Neural cell (in vitro differentiated cells): ENCODE data around the gene A4GALT.

Experiments used
- EP300 ChIP-seq: fragments of 450-650 bp; conservative IDR thresholded peaks from 2 replicates; pipeline ENCODE4 v1.6.1; 2014; ENCODE audit warnings: antibody characterized with exemption, mild to moderate bottlenecking, moderate library complexity; ENCODE audit not compliant: poor library complexity, severe bottlenecking
- EZH2 ChIP-seq: fragments of 200-600, 300-800 bp; shearing (Covaris generic), sonication (generic); IDR thresholded peaks from 2 replicates; pipeline ENCODE4 v1.6.1; 2014; ENCODE audit warnings: antibody characterized with exemption, low read length, borderline replicate concordance, mild to moderate bottlenecking; ENCODE audit not compliant: insufficient read depth, poor library complexity, severe bottlenecking
- POLR2AphosphoS5 ChIP-seq: IDR thresholded peaks from 2 replicates; pipeline ENCODE4 v1.6.1; 2012
- SMC3 ChIP-seq: fragments of 450-650 bp; conservative IDR thresholded peaks from 2 replicates; pipeline ENCODE4 v1.6.1; 2014; ENCODE audit warnings: antibody characterized with exemption, mild to moderate bottlenecking, moderate library complexity; ENCODE audit not compliant: poor library complexity
- TAF1 ChIP-seq: IDR thresholded peaks from 2 replicates; pipeline ENCODE4 v1.6.1; 2012; ENCODE audit warnings: low read depth
- TF ChIP-seq, protein P1 (sequence below): fragments of 450-650 bp; IDR thresholded peaks from 2 replicates; pipeline ENCODE4 v1.5.1; 2014; ENCODE audit warnings: antibody characterized with exemption, mild to moderate bottlenecking, moderate library complexity; ENCODE audit not compliant: poor library complexity, severe bottlenecking
- TF ChIP-seq, protein P2 (sequence below): IDR thresholded peaks from 2 replicates; pipeline ENCODE4 v1.6.1; 2012; ENCODE audit warnings: borderline replicate concordance

DNA sequence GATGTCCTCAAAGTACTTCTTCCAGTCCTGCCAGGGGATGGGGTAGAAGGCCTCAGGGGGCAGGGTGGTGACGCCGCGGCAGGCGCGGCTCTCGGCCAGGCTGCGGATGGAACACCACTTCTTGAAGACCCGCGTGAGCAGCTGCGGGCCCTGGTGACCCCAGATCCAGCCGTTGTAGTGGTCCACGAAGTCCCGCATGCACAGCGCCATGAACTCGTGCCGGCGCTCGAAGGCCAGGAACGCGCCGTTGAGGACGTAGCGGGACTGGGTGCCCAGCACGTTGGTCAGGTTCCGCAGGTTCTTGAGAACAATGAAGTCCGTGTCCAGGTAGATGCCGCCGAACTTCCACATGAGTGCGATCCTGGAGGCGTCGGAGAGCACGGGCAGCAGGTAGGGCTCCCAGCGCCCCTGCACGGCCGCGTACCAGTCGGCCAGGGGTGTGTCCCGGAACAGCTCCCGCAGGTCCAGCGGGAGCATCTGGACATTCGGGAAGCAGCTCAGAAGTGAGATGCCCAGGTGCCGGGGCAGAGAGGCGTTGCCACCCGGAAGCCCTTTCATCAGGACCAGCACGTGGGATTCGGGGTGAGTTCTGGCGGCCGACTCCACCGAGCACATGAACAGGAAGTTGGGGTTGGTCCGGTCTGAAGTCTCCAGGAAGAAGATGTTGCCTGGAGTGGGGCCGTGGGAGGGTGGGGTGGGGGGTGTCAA is 27.5 kb downstream of the A4GALT start:
- TF ChIP-seq, protein P1, sequence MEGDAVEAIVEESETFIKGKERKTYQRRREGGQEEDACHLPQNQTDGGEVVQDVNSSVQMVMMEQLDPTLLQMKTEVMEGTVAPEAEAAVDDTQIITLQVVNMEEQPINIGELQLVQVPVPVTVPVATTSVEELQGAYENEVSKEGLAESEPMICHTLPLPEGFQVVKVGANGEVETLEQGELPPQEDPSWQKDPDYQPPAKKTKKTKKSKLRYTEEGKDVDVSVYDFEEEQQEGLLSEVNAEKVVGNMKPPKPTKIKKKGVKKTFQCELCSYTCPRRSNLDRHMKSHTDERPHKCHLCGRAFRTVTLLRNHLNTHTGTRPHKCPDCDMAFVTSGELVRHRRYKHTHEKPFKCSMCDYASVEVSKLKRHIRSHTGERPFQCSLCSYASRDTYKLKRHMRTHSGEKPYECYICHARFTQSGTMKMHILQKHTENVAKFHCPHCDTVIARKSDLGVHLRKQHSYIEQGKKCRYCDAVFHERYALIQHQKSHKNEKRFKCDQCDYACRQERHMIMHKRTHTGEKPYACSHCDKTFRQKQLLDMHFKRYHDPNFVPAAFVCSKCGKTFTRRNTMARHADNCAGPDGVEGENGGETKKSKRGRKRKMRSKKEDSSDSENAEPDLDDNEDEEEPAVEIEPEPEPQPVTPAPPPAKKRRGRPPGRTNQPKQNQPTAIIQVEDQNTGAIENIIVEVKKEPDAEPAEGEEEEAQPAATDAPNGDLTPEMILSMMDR = no peak
- TF ChIP-seq, protein P2, sequence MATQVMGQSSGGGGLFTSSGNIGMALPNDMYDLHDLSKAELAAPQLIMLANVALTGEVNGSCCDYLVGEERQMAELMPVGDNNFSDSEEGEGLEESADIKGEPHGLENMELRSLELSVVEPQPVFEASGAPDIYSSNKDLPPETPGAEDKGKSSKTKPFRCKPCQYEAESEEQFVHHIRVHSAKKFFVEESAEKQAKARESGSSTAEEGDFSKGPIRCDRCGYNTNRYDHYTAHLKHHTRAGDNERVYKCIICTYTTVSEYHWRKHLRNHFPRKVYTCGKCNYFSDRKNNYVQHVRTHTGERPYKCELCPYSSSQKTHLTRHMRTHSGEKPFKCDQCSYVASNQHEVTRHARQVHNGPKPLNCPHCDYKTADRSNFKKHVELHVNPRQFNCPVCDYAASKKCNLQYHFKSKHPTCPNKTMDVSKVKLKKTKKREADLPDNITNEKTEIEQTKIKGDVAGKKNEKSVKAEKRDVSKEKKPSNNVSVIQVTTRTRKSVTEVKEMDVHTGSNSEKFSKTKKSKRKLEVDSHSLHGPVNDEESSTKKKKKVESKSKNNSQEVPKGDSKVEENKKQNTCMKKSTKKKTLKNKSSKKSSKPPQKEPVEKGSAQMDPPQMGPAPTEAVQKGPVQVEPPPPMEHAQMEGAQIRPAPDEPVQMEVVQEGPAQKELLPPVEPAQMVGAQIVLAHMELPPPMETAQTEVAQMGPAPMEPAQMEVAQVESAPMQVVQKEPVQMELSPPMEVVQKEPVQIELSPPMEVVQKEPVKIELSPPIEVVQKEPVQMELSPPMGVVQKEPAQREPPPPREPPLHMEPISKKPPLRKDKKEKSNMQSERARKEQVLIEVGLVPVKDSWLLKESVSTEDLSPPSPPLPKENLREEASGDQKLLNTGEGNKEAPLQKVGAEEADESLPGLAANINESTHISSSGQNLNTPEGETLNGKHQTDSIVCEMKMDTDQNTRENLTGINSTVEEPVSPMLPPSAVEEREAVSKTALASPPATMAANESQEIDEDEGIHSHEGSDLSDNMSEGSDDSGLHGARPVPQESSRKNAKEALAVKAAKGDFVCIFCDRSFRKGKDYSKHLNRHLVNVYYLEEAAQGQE = no peak
- TF ChIP-seq SMC3 = no peak
- TF ChIP-seq EP300 = no peak
- no peak for TF ChIP-seq EZH2
- no peak for TF ChIP-seq POLR2AphosphoS5
- TF ChIP-seq TAF1 = no peak
